Liver (tissue), 9 donors: ENCODE measurements around the gene NMD3. TPM values are rescaled to one million over a fixed set of nuclear protein-coding genes. Genes with fewer than 3 reads are reported as not detected.

Experiments
- DNase-seq: peaks from one replicate; pipeline ENCODE4 v3.0.0-alpha.2; 2017; ENCODE audit warnings: low spot score
- H3K27ac ChIP-seq, 2 donors: one replicate each; pipeline ENCODE4 v1.7.0; 2013; ENCODE audit warnings: inconsistent platforms in 2 of 2, low read length in 2 of 2, control low read depth in 1 of 2, low read depth in 1 of 2, mild to moderate bottlenecking in 1 of 2
- H3K27me3 ChIP-seq, 4 donors: one replicate each; pipeline versions ENCODE4 v1.6.1 to v1.7.0; 2013; ENCODE audit warnings: low read length in 3 of 4, inconsistent platforms in 1 of 4, mild to moderate bottlenecking in 1 of 4, moderate library complexity in 1 of 4; ENCODE audit not compliant: control insufficient read depth in 4 of 4, insufficient read depth in 4 of 4
- H3K36me3 ChIP-seq, 4 donors: one replicate each; pipeline versions ENCODE4 v1.6.1 to v1.7.0; 2013; ENCODE audit warnings: low read length in 3 of 4, mild to moderate bottlenecking in 3 of 4, low read depth in 1 of 4, moderate library complexity in 1 of 4; ENCODE audit not compliant: control insufficient read depth in 4 of 4, insufficient read depth in 3 of 4
- H3K4me1 ChIP-seq, 4 donors: one replicate each; pipeline versions ENCODE4 v1.6.1 to v1.7.0; 2013; ENCODE audit warnings: low read length in 3 of 4, mild to moderate bottlenecking in 3 of 4, moderate library complexity in 1 of 4; ENCODE audit not compliant: control insufficient read depth in 4 of 4, insufficient read depth in 4 of 4
- H3K4me3 ChIP-seq, 3 donors: one replicate each; pipeline versions ENCODE4 v1.6.1 to v1.7.0; 2013; ENCODE audit warnings: low read length in 3 of 3, control low read depth in 1 of 3, low read depth in 1 of 3, mild to moderate bottlenecking in 1 of 3
- H3K9ac ChIP-seq, 2 donors: one replicate each; pipeline ENCODE4 v1.7.0; 2013; ENCODE audit warnings: low read length in 2 of 2, mild to moderate bottlenecking in 2 of 2, moderate library complexity in 2 of 2, control low read depth in 1 of 2, low read depth in 1 of 2
- H3K9me3 ChIP-seq, 4 donors: one replicate each; pipeline versions ENCODE4 v1.6.1 to v1.7.0; 2013; ENCODE audit warnings: low read length in 3 of 4; ENCODE audit not compliant: control insufficient read depth in 4 of 4
- EGR1 ChIP-seq, 2 donors: IDR thresholded peaks; 2 replicates each; pipeline ENCODE4 v1.6.1; 2016 to 2018; ENCODE audit warnings: antibody characterized with exemption in 2 of 2, low read depth in 2 of 2
- FOXA1 ChIP-seq: IDR thresholded peaks from 2 replicates; pipeline ENCODE4 v1.6.1; 2016; ENCODE audit warnings: antibody characterized with exemption
- FOXA2 ChIP-seq: IDR thresholded peaks from 2 replicates; pipeline ENCODE4 v1.6.1; 2016; ENCODE audit warnings: antibody characterized with exemption
- GABPA ChIP-seq, 2 donors: IDR thresholded peaks in 1 of 2; conservative IDR thresholded peaks in 1 of 2; 2 replicates each; pipeline ENCODE4 v1.6.1; 2016; ENCODE audit warnings: antibody characterized with exemption in 2 of 2, mild to moderate bottlenecking in 1 of 2, moderate library complexity in 1 of 2
- HNF4A ChIP-seq, 2 donors: conservative IDR thresholded peaks; 2 replicates each; pipeline ENCODE4 v1.6.1; 2016; ENCODE audit warnings: antibody characterized with exemption in 2 of 2, mild to moderate bottlenecking in 2 of 2
- HNF4G ChIP-seq: IDR thresholded peaks from 2 replicates; pipeline ENCODE4 v1.6.1; 2016; ENCODE audit warnings: antibody characterized with exemption
- JUND ChIP-seq, 2 donors: IDR thresholded peaks; 2 replicates each; pipeline ENCODE4 v1.6.1; 2016; ENCODE audit warnings: antibody characterized with exemption in 2 of 2
- NR2F2 ChIP-seq: IDR thresholded peaks from 2 replicates; pipeline ENCODE4 v1.6.1; 2016; ENCODE audit warnings: antibody characterized with exemption
- RAD21 ChIP-seq, 2 donors: IDR thresholded peaks; 2 replicates each; pipeline ENCODE4 v1.6.1; 2016; ENCODE audit warnings: antibody characterized with exemption in 2 of 2, mild to moderate bottlenecking in 2 of 2
- RXRA ChIP-seq, 2 donors: IDR thresholded peaks; 2 replicates each; pipeline ENCODE4 v1.6.1; 2017 to 2018; ENCODE audit warnings: antibody characterized with exemption in 2 of 2, mild to moderate bottlenecking in 1 of 2
- SP1 ChIP-seq: IDR thresholded peaks from 2 replicates; pipeline ENCODE4 v1.6.1; 2018; ENCODE audit warnings: antibody characterized with exemption, mild to moderate bottlenecking
- YY1 ChIP-seq: IDR thresholded peaks from 2 replicates; pipeline ENCODE4 v1.6.1; 2016; ENCODE audit warnings: antibody characterized with exemption, mild to moderate bottlenecking
- WGBS: extraction: QIAGEN DNeasy Blood & Tissue Kit; methylation state at CpG from one replicate; pipeline ENCODE4 v1.1.7; 2013; 5-methylcytosine and 5-hydroxymethylcytosine counted together
- polyA plus RNA-seq, 2 donors: library from polyadenylated mRNA; stranded (reverse) in 1 of 2; unstranded in 1 of 2; fragments of 200-250 nt in 1 of 2; fragments of >200 nt in 1 of 2; fragmentation: Nextera tagmentation in 1 of 2; extraction: Ambion mirVana in 1 of 2; gene quantifications; one replicate each; pipeline versions ENCODE4 v1.2.1 to v1.2.3, GENCODE V29; 2013 to 2015
- total RNA-seq, 2 donors: library from RNA; depleted of rRNA; stranded (reverse); fragments of >200 nt; gene quantifications; one replicate each; pipeline ENCODE4 v1.2.3, GENCODE V29; 2014
- TF ChIP-seq, protein P1 (sequence below): IDR thresholded peaks from 2 replicates; pipeline ENCODE4 v1.6.1; 2016; ENCODE audit warnings: antibody characterized with exemption
- TF ChIP-seq, protein P2 (sequence below): fragments of 150-350 bp; IDR thresholded peaks from 2 replicates; pipeline ENCODE4 v1.5.1; 2017; ENCODE audit warnings: improper control_type of control experiment, low read depth, low read length; ENCODE audit not compliant: missing input control
- TF ChIP-seq, protein P3 (sequence below): IDR thresholded peaks from 2 replicates; pipeline ENCODE4 v1.6.1; 2016; ENCODE audit warnings: antibody characterized with exemption, mild to moderate bottlenecking
- TF ChIP-seq, protein P4 (sequence below): IDR thresholded peaks from 2 replicates; pipeline ENCODE4 v1.6.1; 2016; ENCODE audit warnings: antibody characterized with exemption
- TF ChIP-seq, protein P5 (sequence below): IDR thresholded peaks from 2 replicates; pipeline ENCODE4 v1.6.1; 2016; ENCODE audit warnings: antibody characterized with exemption
- donor health status: healthy.
- donor health status: healthy.
- donor health status: healthy.
- donor health status: healthy.
- donor health status: healthy.

NMD3 gene
- total and polyA plus RNA-seq, 4 donors = 19.9 to 58.7 (median 36.6) TPM

DNA sequence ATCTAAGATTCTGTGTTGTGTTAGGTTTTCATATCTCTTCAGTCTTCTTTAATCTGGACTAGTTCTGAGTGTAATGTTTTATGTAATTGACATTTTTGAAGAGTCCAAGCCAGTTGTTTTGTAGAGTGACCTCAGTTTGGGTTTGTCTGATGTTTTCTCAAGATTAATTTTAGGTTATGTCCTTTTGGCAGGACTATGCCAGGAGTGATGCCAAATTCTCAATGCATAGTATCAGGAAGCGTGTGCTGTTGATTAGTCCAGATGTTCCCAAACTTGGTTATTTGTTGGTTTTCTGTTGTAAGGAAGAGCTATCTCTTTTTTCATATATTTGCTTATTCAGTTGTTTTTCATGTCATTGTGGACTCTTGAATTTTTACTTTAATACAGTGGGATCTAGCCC is 32.6 kb downstream of the NMD3 start:
- Histone ChIP-seq H3K9me3 (no peaks in the 10 kb centered on the region), H3K36me3 (peaks cover 7 to 73% (median 46%) of the 10 kb centered on the region in 4 donors), H3K4me1 (no peaks in the 10 kb centered on the region), H3K4me3 (no peak overlapping the region), H3K9ac (no peak overlapping the region), H3K27ac (no peak overlapping the region), H3K27me3 (no peaks in the 10 kb centered on the region)
- no peak for DNase-seq
- 81% methylated on average over 1 of the region's 1 CpG for WGBS
- TF ChIP-seq NR2F2 = no peak
- TF ChIP-seq, protein P1, sequence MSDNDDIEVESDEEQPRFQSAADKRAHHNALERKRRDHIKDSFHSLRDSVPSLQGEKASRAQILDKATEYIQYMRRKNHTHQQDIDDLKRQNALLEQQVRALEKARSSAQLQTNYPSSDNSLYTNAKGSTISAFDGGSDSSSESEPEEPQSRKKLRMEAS = no peak

DNA sequence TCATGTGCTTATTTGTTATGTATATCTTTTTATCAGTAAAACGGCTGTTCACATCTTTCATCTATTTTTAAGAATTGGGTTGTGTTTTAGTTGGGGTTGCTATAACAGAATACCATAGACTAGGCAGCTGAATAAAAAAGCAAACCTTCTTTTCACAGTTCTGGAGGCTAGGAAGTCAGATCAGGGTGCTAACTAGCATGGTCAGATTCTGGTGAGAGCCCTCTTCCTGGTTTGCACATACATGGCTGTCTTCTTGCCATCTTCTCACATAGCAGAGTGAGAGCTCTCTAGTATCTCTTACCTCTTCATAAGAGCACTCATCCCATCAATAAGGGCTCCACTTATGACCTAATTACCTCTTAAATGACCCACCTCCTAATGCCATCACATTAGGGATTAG is 33.8 kb downstream of the NMD3 start:
- no peak for DNase-seq
- no peak overlapping the region for H3K4me3 ChIP-seq
- H3K4me1 ChIP-seq = no peaks in the 10 kb centered on the region
- no peak overlapping the region for H3K27ac ChIP-seq
- no peaks in the 10 kb centered on the region for H3K9me3 ChIP-seq
- H3K27me3 ChIP-seq = no peaks in the 10 kb centered on the region
- TF ChIP-seq RXRA (IDR thresholded peaks at IDR 0.05) (no peak), GABPA (IDR thresholded peaks at IDR 0.05 in 1 of 2, conservative IDR thresholded peaks at IDR 0.05 in 1 of 2) (no peak), HNF4G (no peak), YY1 (no peak), EGR1 (IDR thresholded peaks at IDR 0.05; ENCODE audit: low read depth in 2 of 2) (no peak), JUND (IDR thresholded peaks at IDR 0.05) (no peak), FOXA1 (no peak), FOXA2 (no peak), SP1 (no peak), NR2F2 (no peak), HNF4A (conservative IDR thresholded peaks at IDR 0.05) (no peak), RAD21 (IDR thresholded peaks at IDR 0.05) (no peak)
- TF ChIP-seq, protein P2, sequence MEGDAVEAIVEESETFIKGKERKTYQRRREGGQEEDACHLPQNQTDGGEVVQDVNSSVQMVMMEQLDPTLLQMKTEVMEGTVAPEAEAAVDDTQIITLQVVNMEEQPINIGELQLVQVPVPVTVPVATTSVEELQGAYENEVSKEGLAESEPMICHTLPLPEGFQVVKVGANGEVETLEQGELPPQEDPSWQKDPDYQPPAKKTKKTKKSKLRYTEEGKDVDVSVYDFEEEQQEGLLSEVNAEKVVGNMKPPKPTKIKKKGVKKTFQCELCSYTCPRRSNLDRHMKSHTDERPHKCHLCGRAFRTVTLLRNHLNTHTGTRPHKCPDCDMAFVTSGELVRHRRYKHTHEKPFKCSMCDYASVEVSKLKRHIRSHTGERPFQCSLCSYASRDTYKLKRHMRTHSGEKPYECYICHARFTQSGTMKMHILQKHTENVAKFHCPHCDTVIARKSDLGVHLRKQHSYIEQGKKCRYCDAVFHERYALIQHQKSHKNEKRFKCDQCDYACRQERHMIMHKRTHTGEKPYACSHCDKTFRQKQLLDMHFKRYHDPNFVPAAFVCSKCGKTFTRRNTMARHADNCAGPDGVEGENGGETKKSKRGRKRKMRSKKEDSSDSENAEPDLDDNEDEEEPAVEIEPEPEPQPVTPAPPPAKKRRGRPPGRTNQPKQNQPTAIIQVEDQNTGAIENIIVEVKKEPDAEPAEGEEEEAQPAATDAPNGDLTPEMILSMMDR = no peak
- TF ChIP-seq, protein P1 = no peak
- TF ChIP-seq, protein P3, sequence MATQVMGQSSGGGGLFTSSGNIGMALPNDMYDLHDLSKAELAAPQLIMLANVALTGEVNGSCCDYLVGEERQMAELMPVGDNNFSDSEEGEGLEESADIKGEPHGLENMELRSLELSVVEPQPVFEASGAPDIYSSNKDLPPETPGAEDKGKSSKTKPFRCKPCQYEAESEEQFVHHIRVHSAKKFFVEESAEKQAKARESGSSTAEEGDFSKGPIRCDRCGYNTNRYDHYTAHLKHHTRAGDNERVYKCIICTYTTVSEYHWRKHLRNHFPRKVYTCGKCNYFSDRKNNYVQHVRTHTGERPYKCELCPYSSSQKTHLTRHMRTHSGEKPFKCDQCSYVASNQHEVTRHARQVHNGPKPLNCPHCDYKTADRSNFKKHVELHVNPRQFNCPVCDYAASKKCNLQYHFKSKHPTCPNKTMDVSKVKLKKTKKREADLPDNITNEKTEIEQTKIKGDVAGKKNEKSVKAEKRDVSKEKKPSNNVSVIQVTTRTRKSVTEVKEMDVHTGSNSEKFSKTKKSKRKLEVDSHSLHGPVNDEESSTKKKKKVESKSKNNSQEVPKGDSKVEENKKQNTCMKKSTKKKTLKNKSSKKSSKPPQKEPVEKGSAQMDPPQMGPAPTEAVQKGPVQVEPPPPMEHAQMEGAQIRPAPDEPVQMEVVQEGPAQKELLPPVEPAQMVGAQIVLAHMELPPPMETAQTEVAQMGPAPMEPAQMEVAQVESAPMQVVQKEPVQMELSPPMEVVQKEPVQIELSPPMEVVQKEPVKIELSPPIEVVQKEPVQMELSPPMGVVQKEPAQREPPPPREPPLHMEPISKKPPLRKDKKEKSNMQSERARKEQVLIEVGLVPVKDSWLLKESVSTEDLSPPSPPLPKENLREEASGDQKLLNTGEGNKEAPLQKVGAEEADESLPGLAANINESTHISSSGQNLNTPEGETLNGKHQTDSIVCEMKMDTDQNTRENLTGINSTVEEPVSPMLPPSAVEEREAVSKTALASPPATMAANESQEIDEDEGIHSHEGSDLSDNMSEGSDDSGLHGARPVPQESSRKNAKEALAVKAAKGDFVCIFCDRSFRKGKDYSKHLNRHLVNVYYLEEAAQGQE = no peak
- TF ChIP-seq, protein P4, sequence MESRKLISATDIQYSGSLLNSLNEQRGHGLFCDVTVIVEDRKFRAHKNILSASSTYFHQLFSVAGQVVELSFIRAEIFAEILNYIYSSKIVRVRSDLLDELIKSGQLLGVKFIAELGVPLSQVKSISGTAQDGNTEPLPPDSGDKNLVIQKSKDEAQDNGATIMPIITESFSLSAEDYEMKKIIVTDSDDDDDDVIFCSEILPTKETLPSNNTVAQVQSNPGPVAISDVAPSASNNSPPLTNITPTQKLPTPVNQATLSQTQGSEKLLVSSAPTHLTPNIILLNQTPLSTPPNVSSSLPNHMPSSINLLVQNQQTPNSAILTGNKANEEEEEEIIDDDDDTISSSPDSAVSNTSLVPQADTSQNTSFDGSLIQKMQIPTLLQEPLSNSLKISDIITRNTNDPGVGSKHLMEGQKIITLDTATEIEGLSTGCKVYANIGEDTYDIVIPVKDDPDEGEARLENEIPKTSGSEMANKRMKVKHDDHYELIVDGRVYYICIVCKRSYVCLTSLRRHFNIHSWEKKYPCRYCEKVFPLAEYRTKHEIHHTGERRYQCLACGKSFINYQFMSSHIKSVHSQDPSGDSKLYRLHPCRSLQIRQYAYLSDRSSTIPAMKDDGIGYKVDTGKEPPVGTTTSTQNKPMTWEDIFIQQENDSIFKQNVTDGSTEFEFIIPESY = no peak
- TF ChIP-seq, protein P5, sequence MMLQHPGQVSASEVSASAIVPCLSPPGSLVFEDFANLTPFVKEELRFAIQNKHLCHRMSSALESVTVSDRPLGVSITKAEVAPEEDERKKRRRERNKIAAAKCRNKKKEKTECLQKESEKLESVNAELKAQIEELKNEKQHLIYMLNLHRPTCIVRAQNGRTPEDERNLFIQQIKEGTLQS = no peak
- WGBS = 82% methylated on average over 1 of the region's 1 CpG
- peaks cover 7 to 63% (median 36%) of the 10 kb centered on the region in 4 donors for H3K36me3 ChIP-seq
- no peak overlapping the region for H3K9ac ChIP-seq
